Right atrium auricular region (tissue), 2 donors: ENCODE data around the gene COPG1. TPM values are rescaled to one million over a fixed set of nuclear protein-coding genes. Genes with fewer than 3 reads are reported as not detected.

ENCODE experiments used
- DNase-seq: peaks from one replicate; pipeline ENCODE4 v3.0.0-alpha.2; 2019; ENCODE audit warnings: low spot score
- H3K27ac ChIP-seq, 2 donors: fragments of 200-600 bp; sonication (generic); 1 replicate in 1 of 2; 2 replicates in 1 of 2; pipeline ENCODE4 v1.5.1; 2016 to 2019
- H3K27me3 ChIP-seq, 2 donors: fragments of 200-600 bp; sonication (generic); one replicate each; pipeline versions ENCODE4 v1.5.1 to v1.6.0; 2017 to 2019
- H3K36me3 ChIP-seq: fragments of 200-600 bp; sonication (generic); one replicate; pipeline ENCODE4 v1.5.1; 2016
- H3K4me1 ChIP-seq, 2 donors: fragments of 200-600 bp; sonication (generic); one replicate each; pipeline versions ENCODE4 v1.5.1 to v1.6.0; 2017 to 2019
- H3K4me3 ChIP-seq, 2 donors: fragments of 200-600 bp; sonication (generic); 1 replicate in 1 of 2; 2 replicates in 1 of 2; pipeline ENCODE4 v1.5.1; 2017 to 2019; ENCODE audit warnings: mild to moderate bottlenecking in 1 of 2, moderate library complexity in 1 of 2
- H3K9me3 ChIP-seq, 2 donors: fragments of 200-600 bp; sonication (generic); one replicate each; pipeline ENCODE4 v1.5.1; 2019
- CTCF ChIP-seq, 2 donors: fragments of 200-600 bp; sonication (generic); IDR thresholded peaks; one replicate each; pipeline ENCODE4 v1.5.1; 2019; ENCODE audit warnings: antibody characterized with exemption in 2 of 2
- total RNA-seq, 2 donors: library from RNA; depleted of rRNA; stranded (reverse); fragments of >200 nt; gene quantifications; one replicate each; pipeline ENCODE4 v1.1.0, GENCODE V29; 2016

Gene COPG1
- total RNA-seq, 2 donors from 2014 or later = 88.7 to 99.2 TPM

GRCh38 chr3:129228891-129229585 lies 20.4 kb upstream of the COPG1 start:
- no peaks in the 10 kb centered on the region for H3K27me3 ChIP-seq
- peaks cover 0 to 58% of the 10 kb centered on the region in 2 donors for H3K4me1 ChIP-seq
- H3K4me3 ChIP-seq = no peak overlapping the region
- H3K27ac ChIP-seq = peak overlapping the region; percentile 84 to 91
- DNase-seq = no peak
- no peaks in the 10 kb centered on the region for H3K36me3 ChIP-seq
- TF ChIP-seq CTCF (IDR thresholded peaks at IDR 0.05) = peak in 1 of 2 donors; percentile 6
- H3K9me3 ChIP-seq = no peaks in the 10 kb centered on the region

GRCh38 chr3:129230311-129231019 lies 18.9 kb upstream of the COPG1 start:
- Histone ChIP-seq H3K27me3 (no peaks in the 10 kb centered on the region), H3K27ac (peak overlapping the region; percentile 36 to 56), H3K36me3 (no peaks in the 10 kb centered on the region), H3K9me3 (no peaks in the 10 kb centered on the region), H3K4me3 (no peak overlapping the region), H3K4me1 (peaks cover 0 to 45% of the 10 kb centered on the region in 2 donors)
- no peak for TF ChIP-seq CTCF (IDR thresholded peaks at IDR 0.05)
- no peak for DNase-seq

- no peak for TF ChIP-seq CTCF (IDR thresholded peaks at IDR 0.05)
- no peaks in the 10 kb centered on the region for H3K36me3 ChIP-seq
- no peak overlapping the region for H3K27ac ChIP-seq
- no peaks in the 10 kb centered on the region for H3K9me3 ChIP-seq
- no peak for DNase-seq
- peaks cover 0 to 34% of the 10 kb centered on the region in 2 donors for H3K4me1 ChIP-seq
- H3K27me3 ChIP-seq = no peaks in the 10 kb centered on the region
- no peak overlapping the region for H3K4me3 ChIP-seq
These were observed 17.9 kb upstream of the COPG1 start for GRCh38 chr3:129231331-129232119.

- TF ChIP-seq CTCF (IDR thresholded peaks at IDR 0.05) = no peak
- Histone ChIP-seq H3K27me3 (no peaks in the 10 kb centered on the region), H3K9me3 (no peaks in the 10 kb centered on the region), H3K4me3 (no peak overlapping the region), H3K4me1 (peaks cover 0 to 14% of the 10 kb centered on the region in 2 donors), H3K27ac (no peak overlapping the region), H3K36me3 (no peaks in the 10 kb centered on the region)
- DNase-seq = peak; percentile 74
These were observed 15.9 kb upstream of the COPG1 start for GRCh38 chr3:129233538-129233937.

GRCh38 chr3:129234441-129234840 lies 15.0 kb upstream of the COPG1 start:
- Histone ChIP-seq H3K4me3 (no peak overlapping the region), H3K27ac (no peak overlapping the region), H3K36me3 (no peaks in the 10 kb centered on the region), H3K4me1 (peaks cover 0 to 15% of the 10 kb centered on the region in 2 donors), H3K27me3 (no peaks in the 10 kb centered on the region), H3K9me3 (no peaks in the 10 kb centered on the region)
- TF ChIP-seq CTCF (IDR thresholded peaks at IDR 0.05) = no peak
- DNase-seq = no peak
